ENCODE data around the gene MYBPC1. TPM values are rescaled to one million over a fixed set of nuclear protein-coding genes. Genes with fewer than 3 reads are reported as not detected.

MYBPC1 gene
- total and polyA plus RNA-seq, 2 experiments from 2014 or later: 0.18 TPM; not detected in 1

GRCh38 chr12:101691503-101692096 is 96.8 kb downstream of the MYBPC1 start (continued):
- TF ChIP-seq REST (IDR thresholded peaks at IDR 0.05; ENCODE audit: unreplicated experiment) (no peak), ETS1 (IDR thresholded peaks at IDR 0.05) (no peak)

- Mint-ChIP-seq H3K27ac (no peak overlapping the region), H3K27me3 (ENCODE audit: insufficient read depth, low read depth, poor library complexity) (peaks cover 19% of the 10 kb centered on the region), H3K4me1 (peaks cover 14% of the 10 kb centered on the region), H3K4me3 (no peak overlapping the region), H3K9me3 (no peaks in the 10 kb centered on the region; the same call in 2 of the 3 replicates), H3K36me3 (ENCODE audit: low read depth) (no peaks in the 10 kb centered on the region)
- Histone ChIP-seq H3K4me3 (no peak overlapping the region), H3K27me3 (ENCODE audit: insufficient read depth) (peaks cover 29% of the 10 kb centered on the region), H3K4me1 (ENCODE audit: insufficient read depth) (peaks cover 15% of the 10 kb centered on the region; the same call in 1 of the 2 replicates), H2AFZ (0 out of 2 replicates have a peak overlapping the region, but pooled peaks have one; percentile 5), H4K20me1 (replicated peaks; ENCODE audit: insufficient read depth) (no peaks in the 10 kb centered on the region), H3K9me2 (ENCODE audit: insufficient read depth) (no peaks in the 10 kb centered on the region), H3K36me3 (ENCODE audit: insufficient read depth) (no peaks in the 10 kb centered on the region), H3K79me2 (replicated peaks; ENCODE audit: insufficient read depth) (peaks cover 11% of the 10 kb centered on the region; the same call in 1 of the 2 replicates), H3K27ac (ENCODE audit: low read depth) (no peak overlapping the region), H3F3A (replicated peaks; ENCODE audit: low read depth) (0 out of 2 replicates have a peak, but pooled peaks cover 4% of the 10 kb centered on the region), H3K4me2 (no peak overlapping the region)
- DNase-seq (ENCODE audit: low spot score) (no peak), ATAC-seq (no peak)
- TF ChIP-seq ZNF331 (CRISPR knock-in tag; IDR thresholded peaks at IDR 0.05; ENCODE audit: low read depth): no peak
- TF ChIP-seq ZNF462 (CRISPR knock-in tag; IDR thresholded peaks at IDR 0.05): no peak
- no peak for TF ChIP-seq ZNF114 (CRISPR knock-in tag; IDR thresholded peaks at IDR 0.05)
- no peak for TF ChIP-seq ETS1 (IDR thresholded peaks at IDR 0.05)
- no peak for TF ChIP-seq CREB1 (CRISPR knock-in tag; IDR thresholded peaks at IDR 0.05; ENCODE audit: low read depth)
- no peak for TF ChIP-seq NANOG (IDR thresholded peaks at IDR 0.05; ENCODE audit: borderline replicate concordance)
- TF ChIP-seq REST (IDR thresholded peaks at IDR 0.05; ENCODE audit: unreplicated experiment): no peak
These were observed 99.6 kb downstream of the MYBPC1 start for GRCh38 chr12:101694297-101694848.

All from GM23338 (cell line).